ENCODE measurements around the gene KBTBD2. TPM values are rescaled to one million over a fixed set of nuclear protein-coding genes. Genes with fewer than 3 reads are reported as not detected.
"Not testable (repeated sequence)": the region's sequence is repeated elsewhere in the genome, so short reads cannot be mapped to it uniquely, and the experiment has no call there.

Gene KBTBD2
- total RNA-seq, 1 donor from 2014 or later = 35.1 TPM

DNA sequence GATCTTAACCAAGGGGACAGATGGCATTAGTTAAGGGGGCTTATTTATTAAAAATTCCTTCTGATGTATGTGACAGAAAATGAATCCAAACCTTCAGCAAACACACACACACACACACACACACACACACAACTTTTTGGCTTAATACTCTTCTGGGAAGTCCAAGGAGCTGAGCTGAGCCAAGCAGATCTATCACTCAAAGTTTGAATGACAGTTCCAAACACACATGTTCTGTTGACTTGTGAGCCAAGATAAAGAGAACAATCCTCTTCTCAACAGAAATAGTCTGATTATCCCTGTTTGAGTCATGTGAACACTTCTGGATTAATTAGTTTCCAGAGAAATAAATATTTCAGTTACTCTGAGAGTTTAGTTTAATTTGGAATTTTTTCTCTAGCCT lies 31.5 kb downstream of the KBTBD2 start:
- Histone ChIP-seq H3K36me3 (no peaks in the 10 kb centered on the region), H3K4me3 (no peak overlapping the region), H3K9me3 (no peaks in the 10 kb centered on the region), H3K4me1 (no peaks in the 10 kb centered on the region), H3K27me3 (ENCODE audit: low read depth) (no peaks in the 10 kb centered on the region), H3K27ac (no peak overlapping the region)
- DNase-seq (no peak), ATAC-seq (no peak)
- TF ChIP-seq, protein P1, sequence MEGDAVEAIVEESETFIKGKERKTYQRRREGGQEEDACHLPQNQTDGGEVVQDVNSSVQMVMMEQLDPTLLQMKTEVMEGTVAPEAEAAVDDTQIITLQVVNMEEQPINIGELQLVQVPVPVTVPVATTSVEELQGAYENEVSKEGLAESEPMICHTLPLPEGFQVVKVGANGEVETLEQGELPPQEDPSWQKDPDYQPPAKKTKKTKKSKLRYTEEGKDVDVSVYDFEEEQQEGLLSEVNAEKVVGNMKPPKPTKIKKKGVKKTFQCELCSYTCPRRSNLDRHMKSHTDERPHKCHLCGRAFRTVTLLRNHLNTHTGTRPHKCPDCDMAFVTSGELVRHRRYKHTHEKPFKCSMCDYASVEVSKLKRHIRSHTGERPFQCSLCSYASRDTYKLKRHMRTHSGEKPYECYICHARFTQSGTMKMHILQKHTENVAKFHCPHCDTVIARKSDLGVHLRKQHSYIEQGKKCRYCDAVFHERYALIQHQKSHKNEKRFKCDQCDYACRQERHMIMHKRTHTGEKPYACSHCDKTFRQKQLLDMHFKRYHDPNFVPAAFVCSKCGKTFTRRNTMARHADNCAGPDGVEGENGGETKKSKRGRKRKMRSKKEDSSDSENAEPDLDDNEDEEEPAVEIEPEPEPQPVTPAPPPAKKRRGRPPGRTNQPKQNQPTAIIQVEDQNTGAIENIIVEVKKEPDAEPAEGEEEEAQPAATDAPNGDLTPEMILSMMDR (IDR thresholded peaks at IDR 0.05) = no peak
- intact Hi-C loops (cut with DNase I) = no loop called here

DNA sequence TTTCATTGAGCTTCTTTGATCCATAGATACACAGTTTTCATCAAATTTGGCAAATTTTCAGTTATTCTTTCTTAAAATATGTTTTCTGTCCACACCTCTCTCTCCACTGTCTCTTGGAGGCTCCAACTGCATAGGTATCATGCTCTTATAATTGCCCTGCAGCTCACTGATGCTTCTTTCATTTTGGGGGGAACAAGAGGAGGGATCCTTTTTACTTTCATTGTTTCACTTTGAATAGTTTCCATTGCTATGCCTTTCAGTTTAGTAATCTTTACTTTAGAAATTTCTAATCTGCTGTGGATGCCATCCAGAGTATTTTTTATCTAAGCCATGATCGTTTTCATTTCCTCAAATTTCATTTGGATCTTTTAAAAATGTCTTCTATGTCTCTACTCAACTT lies 32.9 kb downstream of the KBTBD2 start:
- Histone ChIP-seq H3K4me1 (no peaks in the 10 kb centered on the region), H3K27me3 (ENCODE audit: low read depth) (no peaks in the 10 kb centered on the region), H3K27ac (no peak overlapping the region), H3K4me3 (no peak overlapping the region), H3K9me3 (no peaks in the 10 kb centered on the region), H3K36me3 (no peaks in the 10 kb centered on the region)
- TF ChIP-seq, protein P1 (IDR thresholded peaks at IDR 0.05) = no peak
- DNase-seq = no peak
- ATAC-seq = no peak
- intact Hi-C loops (cut with DNase I) = no loop called here

- H3K27ac ChIP-seq; DNase-seq; ATAC-seq; H3K9me3 ChIP-seq; H3K36me3 ChIP-seq; H3K27me3 ChIP-seq (ENCODE audit: low read depth); H3K4me1 ChIP-seq; intact Hi-C loops (cut with DNase I); H3K4me3 ChIP-seq: not testable (repeated sequence)
Observed at GRCh38 chr7:32857063-32857462, 34.5 kb downstream of the KBTBD2 start.

GRCh38 chr7:32855837-32856775 lies 35.5 kb downstream of the KBTBD2 start:
- H3K27ac ChIP-seq; H3K27me3 ChIP-seq (ENCODE audit: low read depth); DNase-seq; H3K4me1 ChIP-seq; H3K4me3 ChIP-seq; H3K9me3 ChIP-seq; H3K36me3 ChIP-seq; ATAC-seq; intact Hi-C loops (cut with DNase I): not testable (repeated sequence)

- DNase-seq; intact Hi-C loops (cut with DNase I); H3K27me3 ChIP-seq (ENCODE audit: low read depth); ATAC-seq; H3K36me3 ChIP-seq; H3K4me3 ChIP-seq; H3K27ac ChIP-seq; H3K9me3 ChIP-seq; H3K4me1 ChIP-seq: not testable (repeated sequence)
Observed at GRCh38 chr7:32850654-32851053, 40.9 kb downstream of the KBTBD2 start.

DNA sequence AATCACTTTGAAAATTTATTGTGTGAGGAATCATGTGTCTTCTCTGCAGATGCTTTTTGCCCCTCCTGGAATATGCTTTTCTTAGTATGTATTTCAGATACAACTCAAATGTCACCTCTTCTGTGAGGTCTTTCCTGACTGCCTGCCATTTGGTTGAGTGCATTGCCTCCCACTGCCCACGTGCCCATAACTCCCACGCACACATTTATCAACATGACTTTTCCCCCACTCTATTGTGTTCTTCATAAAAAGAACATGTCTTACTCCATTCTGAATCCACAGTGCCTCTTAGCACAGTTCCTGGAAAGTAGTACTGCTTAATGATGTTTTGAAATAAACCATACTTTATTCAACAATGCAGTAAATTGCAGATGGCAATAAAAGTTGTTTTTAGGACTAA lies 42.9 kb downstream of the KBTBD2 start:
- intact Hi-C loops (cut with DNase I); H3K27ac ChIP-seq; DNase-seq; ATAC-seq; H3K4me3 ChIP-seq; H3K27me3 ChIP-seq (ENCODE audit: low read depth); H3K36me3 ChIP-seq; H3K9me3 ChIP-seq; H3K4me1 ChIP-seq: not testable (repeated sequence)

DNA sequence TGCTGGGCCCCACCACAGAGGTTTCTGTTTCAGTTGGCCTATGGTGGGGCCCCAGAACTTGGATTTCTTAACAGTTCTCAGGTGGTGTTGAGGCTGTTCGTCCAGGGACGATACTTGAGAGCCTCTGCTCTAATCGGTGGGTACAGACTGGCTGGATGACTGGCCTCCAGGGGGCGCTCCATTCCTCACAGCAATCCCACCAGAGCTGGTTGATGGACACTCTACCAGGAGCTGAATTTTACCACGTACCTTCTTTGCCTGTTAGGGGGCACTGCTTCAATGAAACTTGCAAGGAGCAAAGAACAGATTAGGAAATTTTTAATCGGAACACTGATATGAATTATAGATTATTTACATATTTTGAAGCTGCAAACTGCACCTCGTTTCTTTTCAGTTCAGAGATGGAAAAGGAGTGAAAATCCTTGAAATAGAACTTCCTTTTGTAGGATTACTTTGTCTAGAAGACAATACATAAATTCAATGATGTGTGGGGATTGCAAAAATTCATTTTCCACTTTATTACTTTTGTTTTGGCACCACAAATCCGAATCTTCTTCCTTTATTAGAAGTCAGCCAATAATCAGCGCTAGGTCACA lies 44.8 kb downstream of the KBTBD2 start:
- H3K4me1 ChIP-seq = peaks cover 9% of the 10 kb centered on the region
- intact Hi-C loops (cut with DNase I) = no loop called here
- TF ChIP-seq, protein P1 (IDR thresholded peaks at IDR 0.05) = peak; percentile 95
- no peaks in the 10 kb centered on the region for H3K9me3 ChIP-seq
- no peaks in the 10 kb centered on the region for H3K27me3 ChIP-seq (ENCODE audit: low read depth)
- no peak overlapping the region for H3K27ac ChIP-seq
- H3K36me3 ChIP-seq = no peaks in the 10 kb centered on the region
- DNase-seq = peak; percentile 91
- H3K4me3 ChIP-seq = peak overlapping the region; percentile 16
- ATAC-seq = peak; percentile 99 to 100

- H3K9me3 ChIP-seq; ATAC-seq; H3K4me3 ChIP-seq; DNase-seq; H3K4me1 ChIP-seq; H3K27me3 ChIP-seq (ENCODE audit: low read depth); H3K27ac ChIP-seq; intact Hi-C loops (cut with DNase I); H3K36me3 ChIP-seq: not testable (repeated sequence)
Observed at GRCh38 chr7:32844748-32845147, 46.8 kb downstream of the KBTBD2 start.

DNA sequence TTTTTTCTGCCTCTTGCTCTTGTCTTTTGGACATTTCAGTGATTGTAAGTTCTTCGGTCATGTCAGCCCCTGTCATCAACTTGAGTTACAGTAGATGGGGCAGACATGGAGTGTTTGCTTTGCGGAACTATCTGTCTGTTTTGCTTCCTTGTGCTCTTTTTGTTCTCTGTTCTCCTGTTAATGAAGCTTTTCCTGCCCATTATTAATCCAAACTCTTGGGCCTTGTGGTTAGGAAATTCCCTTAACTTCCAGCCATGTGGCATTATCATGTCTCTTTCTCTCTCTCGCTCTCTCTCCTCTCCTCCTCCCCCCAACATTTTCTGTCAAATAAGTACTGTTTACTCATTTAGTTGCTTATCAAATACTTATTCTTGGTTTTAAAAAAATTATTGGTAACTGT lies 47.8 kb downstream of the KBTBD2 start:
- H3K4me1 ChIP-seq; intact Hi-C loops (cut with DNase I); H3K27ac ChIP-seq; DNase-seq; H3K9me3 ChIP-seq; H3K36me3 ChIP-seq; ATAC-seq; H3K4me3 ChIP-seq; H3K27me3 ChIP-seq (ENCODE audit: low read depth): not testable (repeated sequence)

DNA sequence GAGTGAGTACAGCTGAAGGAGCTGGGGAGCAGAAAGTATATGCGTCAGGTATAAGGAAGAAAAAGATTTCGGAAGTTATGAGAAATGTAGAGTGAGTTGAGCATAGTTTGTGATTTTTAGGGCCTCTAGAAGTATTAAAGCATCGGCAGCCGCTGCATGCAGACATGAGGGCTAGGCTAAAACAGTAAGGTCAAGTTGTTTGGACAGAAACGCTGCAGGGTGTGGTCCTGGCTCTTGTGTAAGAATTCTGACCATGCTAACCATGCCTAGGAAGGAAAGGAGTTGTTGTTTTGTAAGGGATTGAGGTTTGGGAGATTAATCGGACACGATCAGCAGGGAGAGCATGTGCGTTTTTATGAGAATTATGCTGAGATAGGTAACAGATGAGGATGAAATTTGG lies 51.7 kb downstream of the KBTBD2 start:
- H3K27ac ChIP-seq; intact Hi-C loops (cut with DNase I); DNase-seq; H3K9me3 ChIP-seq; H3K27me3 ChIP-seq (ENCODE audit: low read depth); H3K4me3 ChIP-seq; H3K36me3 ChIP-seq; ATAC-seq; H3K4me1 ChIP-seq: not testable (repeated sequence)

Measured in lower lobe of right lung (tissue), 2 donors.